HG03432 (cell line): ENCODE measurements around the gene GPATCH1.
"Not testable (repeated sequence)": the region's sequence is repeated elsewhere in the genome, so short reads cannot be mapped to it uniquely, and the experiment has no call there.

Experiments
- ATAC-seq: cut with Tn5 transposase; IDR thresholded peaks from one replicate; pipeline ENCODE4 v1.9.1; 2021; ENCODE audit warnings: mild to moderate bottlenecking, moderate library complexity; ENCODE audit not compliant: unreplicated experiment

GPATCH1 gene

GRCh38 chr19:33110137-33110910 is 29.3 kb downstream of the GPATCH1 start:
- ATAC-seq, result no peak

GRCh38 chr19:33111587-33111986 is 30.6 kb downstream of the GPATCH1 start:
- no peak for ATAC-seq

GRCh38 chr19:33114312-33114711 is 33.3 kb downstream of the GPATCH1 start:
- no peak for ATAC-seq

- no peak for ATAC-seq
These were observed 36.5 kb downstream of the GPATCH1 start for GRCh38 chr19:33117501-33117900.

GRCh38 chr19:33118643-33119042 is 37.7 kb downstream of the GPATCH1 start:
- no peak for ATAC-seq

- ATAC-seq, result no peak
These were observed 43.5 kb downstream of the GPATCH1 start for GRCh38 chr19:33124207-33125098.

- no peak for ATAC-seq
These were observed 45.0 kb downstream of the GPATCH1 start for GRCh38 chr19:33125929-33126388.

GRCh38 chr19:33126712-33127111 is 45.7 kb downstream of the GPATCH1 start:
- not testable (repeated sequence) for ATAC-seq

GRCh38 chr19:33129901-33130300 is 48.9 kb downstream of the GPATCH1 start:
- no peak for ATAC-seq

- ATAC-seq, result no peak
These were observed 49.5 kb downstream of the GPATCH1 start for GRCh38 chr19:33130433-33130832.

- ATAC-seq, result no peak
These were observed 51.0 kb downstream of the GPATCH1 start, which contains the start of gene WDR88 for GRCh38 chr19:33132021-33132420. WDR88 (plus strand) TSS chr19:33132114; CDS start chr19:33132170, 56 bp downstream.

- no peak for ATAC-seq
These were observed 51.4 kb downstream of the GPATCH1 start for GRCh38 chr19:33132425-33132824.

GRCh38 chr19:33133438-33134031 is 52.6 kb downstream of the GPATCH1 start:
- ATAC-seq, result no peak

GRCh38 chr19:33134571-33135041 is 53.6 kb downstream of the GPATCH1 start:
- no peak for ATAC-seq

- ATAC-seq, result no peak
These were observed 58.2 kb downstream of the GPATCH1 start for GRCh38 chr19:33139165-33139564.

- ATAC-seq, result no peak
These were observed 63.0 kb downstream of the GPATCH1 start for GRCh38 chr19:33143897-33144405.

GRCh38 chr19:33146209-33146608 is 65.2 kb downstream of the GPATCH1 start:
- ATAC-seq, result no peak

GRCh38 chr19:33147538-33147937 is 66.6 kb downstream of the GPATCH1 start:
- ATAC-seq, result no peak

- no peak for ATAC-seq
These were observed 70.0 kb downstream of the GPATCH1 start for GRCh38 chr19:33150852-33151518.

- no peak for ATAC-seq
These were observed 71.2 kb downstream of the GPATCH1 start for GRCh38 chr19:33152176-33152575.
